ENCODE data around the gene NSG1.

NSG1 gene

DNA sequence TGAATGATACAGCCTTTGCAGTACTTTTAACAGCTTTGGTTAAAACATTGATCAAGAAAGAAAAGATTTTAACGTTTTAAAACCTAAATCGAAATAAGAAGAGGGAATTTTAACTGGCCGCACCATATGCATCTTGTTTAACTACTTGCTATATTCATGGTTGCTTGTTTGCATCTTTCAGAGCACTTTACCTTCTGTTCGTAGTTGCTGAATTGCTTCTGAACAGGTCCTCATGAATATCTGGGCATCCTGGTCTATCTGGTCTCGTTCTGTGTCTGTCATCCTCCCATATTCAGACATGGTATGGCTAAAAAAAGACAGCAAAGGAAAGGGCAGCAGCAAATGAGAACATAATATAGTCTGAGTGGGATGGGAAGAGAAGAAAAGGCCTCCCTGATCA, 72.3 kb downstream of the NSG1 start:
- no peak for TF ChIP-seq REST (IDR thresholded peaks at IDR 0.05; ENCODE audit: insufficient read depth in 1 of 2, low read depth in 2 of 2, low read length in 2 of 2)
- TF ChIP-seq FOXP2 (optimal IDR thresholded peaks at IDR 0.05; ENCODE audit: borderline replicate concordance, extremely low read depth, extremely low read length, insufficient read depth), result no peak
- no peak for TF ChIP-seq SIN3A (IDR thresholded peaks at IDR 0.05; ENCODE audit: borderline replicate concordance, insufficient read depth, low read length)
- no peak for TF ChIP-seq TAF1 (IDR thresholded peaks at IDR 0.05; ENCODE audit: borderline replicate concordance, insufficient read depth, low read length)
- TF ChIP-seq POLR2AphosphoS5 (IDR thresholded peaks at IDR 0.05; ENCODE audit: low read depth, low read length), result no peak

GRCh38 chr4:4460759-4461158, 73.9 kb downstream of the NSG1 start:
- no peak for TF ChIP-seq REST (IDR thresholded peaks at IDR 0.05; ENCODE audit: insufficient read depth in 1 of 2, low read depth in 2 of 2, low read length in 2 of 2)
- TF ChIP-seq TAF1 (IDR thresholded peaks at IDR 0.05; ENCODE audit: borderline replicate concordance, insufficient read depth, low read length), result no peak
- no peak for TF ChIP-seq SIN3A (IDR thresholded peaks at IDR 0.05; ENCODE audit: borderline replicate concordance, insufficient read depth, low read length)
- TF ChIP-seq FOXP2 (optimal IDR thresholded peaks at IDR 0.05; ENCODE audit: borderline replicate concordance, extremely low read depth, extremely low read length, insufficient read depth), result no peak
- no peak for TF ChIP-seq POLR2AphosphoS5 (IDR thresholded peaks at IDR 0.05; ENCODE audit: low read depth, low read length)

GRCh38 chr4:4461178-4461577, 74.3 kb downstream of the NSG1 start:
- TF ChIP-seq TAF1 (IDR thresholded peaks at IDR 0.05; ENCODE audit: borderline replicate concordance, insufficient read depth, low read length) (no peak), POLR2AphosphoS5 (IDR thresholded peaks at IDR 0.05; ENCODE audit: low read depth, low read length) (no peak), SIN3A (IDR thresholded peaks at IDR 0.05; ENCODE audit: borderline replicate concordance, insufficient read depth, low read length) (no peak), REST (IDR thresholded peaks at IDR 0.05; ENCODE audit: insufficient read depth in 1 of 2, low read depth in 2 of 2, low read length in 2 of 2) (no peak)

DNA sequence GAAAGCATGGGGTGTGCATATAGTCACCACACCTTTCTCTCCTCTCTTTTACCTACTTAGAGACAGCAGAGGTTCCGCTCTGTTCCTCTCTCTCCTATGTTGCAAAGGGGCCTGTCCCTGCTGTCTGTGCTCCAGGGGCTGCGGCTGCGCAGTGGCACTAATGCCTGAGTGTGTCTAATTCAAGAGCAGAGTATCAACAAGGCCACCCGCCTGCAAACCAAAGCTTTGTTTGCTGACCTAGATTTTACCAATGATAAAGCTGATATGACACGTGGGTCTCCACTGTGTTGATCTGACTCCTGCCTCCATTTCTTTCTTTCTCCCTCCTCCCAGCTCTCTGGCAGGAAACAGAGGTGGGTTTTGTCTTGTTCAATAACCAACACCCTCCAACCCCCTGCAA, 74.9 kb downstream of the NSG1 start:
- TF ChIP-seq REST (IDR thresholded peaks at IDR 0.05; ENCODE audit: insufficient read depth in 1 of 2, low read depth in 2 of 2, low read length in 2 of 2) (no peak), TAF1 (IDR thresholded peaks at IDR 0.05; ENCODE audit: borderline replicate concordance, insufficient read depth, low read length) (no peak), POLR2AphosphoS5 (IDR thresholded peaks at IDR 0.05; ENCODE audit: low read depth, low read length) (no peak), SIN3A (IDR thresholded peaks at IDR 0.05; ENCODE audit: borderline replicate concordance, insufficient read depth, low read length) (no peak), FOXP2 (optimal IDR thresholded peaks at IDR 0.05; ENCODE audit: borderline replicate concordance, extremely low read depth, extremely low read length, insufficient read depth) (no peak)

DNA sequence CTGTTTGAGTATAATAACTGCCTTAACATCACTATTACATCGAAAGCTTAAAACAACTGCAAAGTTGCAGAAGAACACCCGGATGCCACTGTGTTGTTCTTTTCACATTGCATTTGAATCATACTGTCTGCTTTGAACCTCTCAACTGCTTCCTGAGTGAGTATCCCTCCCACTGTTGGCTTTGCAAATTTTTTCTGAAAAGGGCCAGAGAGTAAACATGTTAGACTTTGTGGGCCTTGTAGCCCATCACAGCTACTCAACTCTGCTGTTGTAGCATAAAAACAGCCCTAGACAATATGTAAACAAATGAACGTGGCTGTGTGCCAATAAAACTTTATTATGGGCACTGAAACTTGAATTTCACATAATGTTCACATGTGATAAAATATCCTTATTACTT, 76.1 kb downstream of the NSG1 start:
- TF ChIP-seq POLR2AphosphoS5 (IDR thresholded peaks at IDR 0.05; ENCODE audit: low read depth, low read length) (no peak), REST (IDR thresholded peaks at IDR 0.05; ENCODE audit: insufficient read depth in 1 of 2, low read depth in 2 of 2, low read length in 2 of 2) (no peak), TAF1 (IDR thresholded peaks at IDR 0.05; ENCODE audit: borderline replicate concordance, insufficient read depth, low read length) (no peak), FOXP2 (optimal IDR thresholded peaks at IDR 0.05; ENCODE audit: borderline replicate concordance, extremely low read depth, extremely low read length, insufficient read depth) (no peak), SIN3A (IDR thresholded peaks at IDR 0.05; ENCODE audit: borderline replicate concordance, insufficient read depth, low read length) (no peak)
